Vagina (tissue), 2 donors: ENCODE data around the gene L3MBTL4. TPM values are rescaled to one million over a fixed set of nuclear protein-coding genes. Genes with fewer than 3 reads are reported as not detected.
A peak's percentile ranks its signal among the peaks of the same experiment; 100 is the strongest.
"Not testable (repeated sequence)": the region's sequence is repeated elsewhere in the genome, so short reads cannot be mapped to it uniquely, and the experiment has no call there.

Experiments
- DNase-seq, 2 donors: peaks; one replicate each; pipeline ENCODE4 v3.0.0-alpha.2; 2017; ENCODE audit errors: extremely low spot score in 2 of 2
- H3K27ac ChIP-seq: fragments of 200-600 bp; sonication (generic); one replicate; pipeline ENCODE4 v1.5.1; 2019
- H3K27me3 ChIP-seq: fragments of 200-600 bp; sonication (generic); one replicate; pipeline ENCODE4 v1.5.1; 2019
- H3K36me3 ChIP-seq, 2 donors: fragments of 200-600 bp; sonication (generic); one replicate each; pipeline ENCODE4 v1.5.1; 2017 to 2019
- H3K4me1 ChIP-seq: fragments of 200-600 bp; sonication (generic); one replicate; pipeline ENCODE4 v1.5.1; 2019
- H3K4me3 ChIP-seq, 2 donors: fragments of 200-600 bp; sonication (generic); 1 replicate in 1 of 2; 2 replicates in 1 of 2; pipeline ENCODE4 v1.5.1; 2016 to 2019
- H3K9me3 ChIP-seq: fragments of 200-600 bp; sonication (generic); one replicate; pipeline ENCODE4 v1.5.1; 2019
- POLR2A ChIP-seq, 2 donors: fragments of 450-650 bp; IDR thresholded peaks; one replicate each; pipeline ENCODE4 v1.6.1; 2017; ENCODE audit warnings: antibody characterized with exemption in 2 of 2, mild to moderate bottlenecking in 2 of 2, moderate library complexity in 2 of 2
- POLR2AphosphoS5 ChIP-seq, 2 donors: sonication (generic); formaldehyde crosslinking; IDR thresholded peaks; one replicate each; pipeline ENCODE4 v1.9.0; 2017; ENCODE audit warnings: antibody characterized with exemption in 2 of 2, mild to moderate bottlenecking in 2 of 2, low read depth in 1 of 2; ENCODE audit not compliant: insufficient read depth in 1 of 2
- intact Hi-C: fragments of 100-400 bp; cut with DNase I; formaldehyde crosslinking; loops from one replicate; pipeline ENCODE4 v1.15.1; 2023
- total RNA-seq: library from RNA; depleted of rRNA; stranded (reverse); fragments of >200 nt; gene quantifications from one replicate; pipeline ENCODE4 v1.2.3, GENCODE V29; 2016
- TF ChIP-seq, protein P1 (sequence below), 3 experiments: fragments of 450-650 bp in 2 of 3; fragments of 200-600 bp in 1 of 3; sonication (generic) in 1 of 3; IDR thresholded peaks; one replicate each; pipeline ENCODE4 v1.5.1; 2017 to 2019; ENCODE audit warnings: antibody characterized with exemption in 3 of 3, mild to moderate bottlenecking in 2 of 3, moderate library complexity in 2 of 3

Gene L3MBTL4
- total RNA-seq, 1 donor from 2014 or later: 9.6 TPM

DNA sequence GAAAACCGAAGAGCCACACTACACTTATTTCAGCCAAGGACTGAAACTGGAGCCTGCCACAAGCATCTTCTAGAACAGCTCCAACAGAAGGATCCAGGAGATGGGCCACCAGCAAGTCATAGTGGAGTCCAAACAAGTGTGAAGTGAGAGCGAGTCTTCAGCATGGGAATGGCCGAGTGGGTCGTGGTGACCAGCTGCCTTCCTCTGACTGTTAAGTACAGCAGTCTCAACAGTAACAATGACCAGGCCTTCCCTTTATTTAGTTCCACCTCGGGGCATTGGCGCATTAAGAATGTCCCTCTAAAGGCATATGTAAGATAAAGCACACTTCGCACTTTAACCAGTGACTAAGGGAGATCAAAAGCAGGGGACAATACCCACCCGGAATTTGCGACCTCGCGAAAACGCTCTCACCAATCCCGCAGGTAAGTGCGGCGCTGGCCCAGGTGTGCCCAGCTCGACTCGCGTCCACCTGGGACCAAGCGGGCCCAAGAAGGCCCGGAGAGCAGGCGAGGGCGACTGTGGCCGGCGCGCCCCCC lies 1.1 kb downstream of the L3MBTL4 start:
- peaks cover 11% of the 10 kb centered on the region for H3K4me1 ChIP-seq
- no peak for TF ChIP-seq POLR2AphosphoS5 (IDR thresholded peaks at IDR 0.05; ENCODE audit: insufficient read depth in 1 of 2, low read depth in 1 of 2)
- TF ChIP-seq, protein P1, sequence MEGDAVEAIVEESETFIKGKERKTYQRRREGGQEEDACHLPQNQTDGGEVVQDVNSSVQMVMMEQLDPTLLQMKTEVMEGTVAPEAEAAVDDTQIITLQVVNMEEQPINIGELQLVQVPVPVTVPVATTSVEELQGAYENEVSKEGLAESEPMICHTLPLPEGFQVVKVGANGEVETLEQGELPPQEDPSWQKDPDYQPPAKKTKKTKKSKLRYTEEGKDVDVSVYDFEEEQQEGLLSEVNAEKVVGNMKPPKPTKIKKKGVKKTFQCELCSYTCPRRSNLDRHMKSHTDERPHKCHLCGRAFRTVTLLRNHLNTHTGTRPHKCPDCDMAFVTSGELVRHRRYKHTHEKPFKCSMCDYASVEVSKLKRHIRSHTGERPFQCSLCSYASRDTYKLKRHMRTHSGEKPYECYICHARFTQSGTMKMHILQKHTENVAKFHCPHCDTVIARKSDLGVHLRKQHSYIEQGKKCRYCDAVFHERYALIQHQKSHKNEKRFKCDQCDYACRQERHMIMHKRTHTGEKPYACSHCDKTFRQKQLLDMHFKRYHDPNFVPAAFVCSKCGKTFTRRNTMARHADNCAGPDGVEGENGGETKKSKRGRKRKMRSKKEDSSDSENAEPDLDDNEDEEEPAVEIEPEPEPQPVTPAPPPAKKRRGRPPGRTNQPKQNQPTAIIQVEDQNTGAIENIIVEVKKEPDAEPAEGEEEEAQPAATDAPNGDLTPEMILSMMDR (IDR thresholded peaks at IDR 0.05): no peak
- no peak for TF ChIP-seq POLR2A (IDR thresholded peaks at IDR 0.05)
- no peaks in the 10 kb centered on the region for H3K27me3 ChIP-seq
- H3K36me3 ChIP-seq: no peaks in the 10 kb centered on the region
- H3K4me3 ChIP-seq: peak overlapping the region; percentile 77 to 83
- no peaks in the 10 kb centered on the region for H3K9me3 ChIP-seq
- intact Hi-C loops: no loop called here
- H3K27ac ChIP-seq: peak overlapping the region; percentile 89
- no peak for DNase-seq

DNA sequence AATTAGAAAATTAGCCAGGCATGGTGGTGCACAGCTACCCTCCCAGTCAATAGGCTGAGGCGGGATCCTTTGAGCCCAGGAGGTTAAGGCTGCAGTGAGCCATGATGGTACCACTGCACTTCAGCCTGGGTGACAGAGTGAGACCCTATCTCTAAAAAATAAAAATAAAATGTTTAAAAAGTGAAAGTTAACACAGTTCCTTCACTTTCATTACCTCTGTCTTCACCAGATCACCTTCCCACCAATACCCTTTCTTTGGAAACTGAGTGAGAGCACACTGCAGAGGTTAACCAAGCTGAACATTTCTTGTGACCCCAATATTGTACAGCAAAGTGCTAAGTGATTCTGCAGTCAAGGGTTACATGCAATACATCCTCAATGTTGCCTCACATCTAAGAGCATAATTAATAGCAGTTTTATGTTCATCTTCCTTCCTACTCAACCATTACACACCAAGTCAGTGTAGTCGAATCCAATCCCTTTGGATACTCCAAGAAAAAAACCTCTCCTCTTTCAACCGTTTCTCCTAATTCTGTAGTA lies 1.7 kb downstream of the L3MBTL4 start:
- no peaks in the 10 kb centered on the region for H3K36me3 ChIP-seq
- no peak for DNase-seq
- H3K4me1 ChIP-seq: peaks cover 11% of the 10 kb centered on the region
- TF ChIP-seq POLR2A (IDR thresholded peaks at IDR 0.05) (no peak), POLR2AphosphoS5 (IDR thresholded peaks at IDR 0.05; ENCODE audit: insufficient read depth in 1 of 2, low read depth in 1 of 2) (no peak)
- TF ChIP-seq, protein P1 (IDR thresholded peaks at IDR 0.05): no peak
- no peaks in the 10 kb centered on the region for H3K27me3 ChIP-seq
- no peak overlapping the region for H3K4me3 ChIP-seq
- intact Hi-C loops: no loop called here
- peak overlapping the region; percentile 89 for H3K27ac ChIP-seq
- no peaks in the 10 kb centered on the region for H3K9me3 ChIP-seq

GRCh38 chr18:6411382-6411781 lies 3.3 kb downstream of the L3MBTL4 start:
- Histone ChIP-seq H3K36me3 (no peaks in the 10 kb centered on the region), H3K9me3 (no peaks in the 10 kb centered on the region), H3K27me3 (no peaks in the 10 kb centered on the region), H3K4me1 (peaks cover 18% of the 10 kb centered on the region), H3K27ac (no peak overlapping the region), H3K4me3 (no peak overlapping the region)
- TF ChIP-seq POLR2A (IDR thresholded peaks at IDR 0.05) (no peak), POLR2AphosphoS5 (IDR thresholded peaks at IDR 0.05; ENCODE audit: insufficient read depth in 1 of 2, low read depth in 1 of 2) (no peak)
- TF ChIP-seq, protein P1 (IDR thresholded peaks at IDR 0.05): no peak
- no peak for DNase-seq
- intact Hi-C loops: no loop called here

- TF ChIP-seq POLR2A (IDR thresholded peaks at IDR 0.05) (no peak), POLR2AphosphoS5 (IDR thresholded peaks at IDR 0.05; ENCODE audit: insufficient read depth in 1 of 2, low read depth in 1 of 2) (no peak)
- TF ChIP-seq, protein P1 (IDR thresholded peaks at IDR 0.05): no peak
- no peaks in the 10 kb centered on the region for H3K36me3 ChIP-seq
Observed at GRCh38 chr18:6409933-6410332, 4.8 kb downstream of the L3MBTL4 start.

GRCh38 chr18:6408543-6408942 lies 6.2 kb downstream of the L3MBTL4 start:
- H3K9me3 ChIP-seq, DNase-seq, H3K27me3 ChIP-seq, H3K36me3 ChIP-seq, H3K4me3 ChIP-seq, intact Hi-C loops, H3K27ac ChIP-seq: not testable (repeated sequence)
- H3K4me1 ChIP-seq: peaks cover 26% of the 10 kb centered on the region

More at GRCh38 chr18:6409933-6410332, 4.8 kb downstream of the L3MBTL4 start:
- DNase-seq: no peak
- Histone ChIP-seq H3K27ac (no peak overlapping the region), H3K9me3 (no peaks in the 10 kb centered on the region), H3K4me1 (peaks cover 30% of the 10 kb centered on the region), H3K4me3 (no peak overlapping the region), H3K27me3 (no peaks in the 10 kb centered on the region)
- intact Hi-C loops: no loop called here
